B cell (primary cell): ENCODE measurements around the gene FAIM2.

ENCODE experiments used
- EZH2 ChIP-seq: IDR thresholded peaks from 2 replicates; pipeline ENCODE4 v1.6.1; 2012; ENCODE audit warnings: borderline replicate concordance, low read depth, mild to moderate bottlenecking, moderate library complexity, low read length; ENCODE audit not compliant: insufficient read depth, poor library complexity, severe bottlenecking
- TF ChIP-seq, protein P1 (sequence below): fragments of 200-600 bp; IDR thresholded peaks from one replicate; pipeline ENCODE4 v1.8.0; 2022; ENCODE audit warnings: antibody characterized with exemption, mild to moderate bottlenecking

DNA sequence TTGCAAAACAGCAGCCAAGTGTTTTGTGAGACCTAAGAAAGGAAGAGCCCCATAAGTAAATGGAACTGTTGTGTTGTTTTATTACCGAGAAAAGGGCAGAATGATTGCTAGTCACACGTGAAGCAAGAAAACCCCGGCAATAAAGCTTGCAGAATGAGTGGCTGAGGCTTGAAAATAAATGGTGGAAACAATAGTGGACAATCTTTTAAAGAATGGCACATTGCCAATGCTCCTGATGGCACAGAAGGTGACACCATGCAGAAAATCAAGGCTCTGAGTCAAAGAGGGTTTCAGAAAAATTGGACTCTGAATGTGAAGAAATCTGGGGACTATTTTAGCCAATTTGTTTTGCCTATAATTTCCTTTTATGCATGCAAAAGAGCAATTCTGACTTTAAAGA lies 42.8 kb upstream of the FAIM2 start:
- TF ChIP-seq, protein P1, sequence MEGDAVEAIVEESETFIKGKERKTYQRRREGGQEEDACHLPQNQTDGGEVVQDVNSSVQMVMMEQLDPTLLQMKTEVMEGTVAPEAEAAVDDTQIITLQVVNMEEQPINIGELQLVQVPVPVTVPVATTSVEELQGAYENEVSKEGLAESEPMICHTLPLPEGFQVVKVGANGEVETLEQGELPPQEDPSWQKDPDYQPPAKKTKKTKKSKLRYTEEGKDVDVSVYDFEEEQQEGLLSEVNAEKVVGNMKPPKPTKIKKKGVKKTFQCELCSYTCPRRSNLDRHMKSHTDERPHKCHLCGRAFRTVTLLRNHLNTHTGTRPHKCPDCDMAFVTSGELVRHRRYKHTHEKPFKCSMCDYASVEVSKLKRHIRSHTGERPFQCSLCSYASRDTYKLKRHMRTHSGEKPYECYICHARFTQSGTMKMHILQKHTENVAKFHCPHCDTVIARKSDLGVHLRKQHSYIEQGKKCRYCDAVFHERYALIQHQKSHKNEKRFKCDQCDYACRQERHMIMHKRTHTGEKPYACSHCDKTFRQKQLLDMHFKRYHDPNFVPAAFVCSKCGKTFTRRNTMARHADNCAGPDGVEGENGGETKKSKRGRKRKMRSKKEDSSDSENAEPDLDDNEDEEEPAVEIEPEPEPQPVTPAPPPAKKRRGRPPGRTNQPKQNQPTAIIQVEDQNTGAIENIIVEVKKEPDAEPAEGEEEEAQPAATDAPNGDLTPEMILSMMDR, result no peak
- no peak for TF ChIP-seq EZH2
